Jurkat, Clone E6-1 (cell line): ENCODE measurements around the gene TEDDM1.

Experiments
- DNase-seq: peaks from one replicate; pipeline ENCODE4 v3.0.0-alpha.2; 2011; ENCODE audit warnings: low read depth, low spot score
- H3K4me3 ChIP-seq: 2 replicates; pipeline ENCODE4 v1.5.1; 2011; ENCODE audit warnings: mild to moderate bottlenecking, low read length, control low read depth, moderate library complexity

TEDDM1 gene

DNA sequence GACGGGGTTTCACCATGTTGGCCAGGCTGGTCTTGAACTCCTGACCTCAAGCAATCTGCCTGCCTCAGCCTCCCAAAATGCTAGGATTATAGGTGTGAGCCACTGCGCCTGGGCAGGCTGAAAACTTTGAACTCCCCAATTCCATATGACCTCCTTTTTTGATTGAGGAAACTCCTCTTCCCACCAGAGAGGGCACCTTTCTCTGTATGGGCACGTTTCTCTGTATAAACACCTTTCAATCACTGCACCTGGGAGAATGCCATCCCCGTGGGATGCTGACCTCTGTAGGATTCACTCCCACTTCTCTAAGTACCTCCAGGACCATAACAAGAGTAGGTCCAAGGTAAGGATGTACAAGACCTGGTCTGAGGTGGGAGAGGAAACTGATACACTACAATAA, 9.7 kb upstream of the TEDDM1 start:
- no peak for DNase-seq
- H3K4me3 ChIP-seq: no peak overlapping the region

GRCh38 chr1:182408435-182409075, 8.1 kb upstream of the TEDDM1 start:
- no peak overlapping the region for H3K4me3 ChIP-seq
- DNase-seq: no peak

GRCh38 chr1:182407724-182408123, 7.3 kb upstream of the TEDDM1 start:
- no peak for DNase-seq
- no peak overlapping the region for H3K4me3 ChIP-seq

DNA sequence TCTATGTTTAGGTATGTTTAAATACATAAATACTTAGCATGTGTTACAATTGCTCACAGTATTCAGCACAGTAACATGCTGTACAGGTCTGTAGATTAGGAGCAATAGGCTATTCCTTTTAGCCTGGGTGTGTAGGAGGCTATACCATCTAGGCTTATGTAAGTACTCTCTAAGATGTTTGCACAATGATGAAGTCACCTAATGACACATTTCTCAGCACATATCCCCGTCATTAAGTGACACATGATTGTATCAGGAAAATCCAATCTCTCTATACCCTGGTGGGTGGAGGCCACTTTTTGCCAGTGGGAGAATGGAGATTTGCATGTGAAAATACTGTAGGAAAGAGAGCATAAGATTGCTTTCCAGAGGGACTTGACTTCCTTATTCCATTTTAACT, 5.5 kb upstream of the TEDDM1 start:
- H3K4me3 ChIP-seq: no peak overlapping the region
- no peak for DNase-seq

GRCh38 chr1:182405578-182405977, 5.1 kb upstream of the TEDDM1 start:
- DNase-seq: no peak
- no peak overlapping the region for H3K4me3 ChIP-seq

DNA sequence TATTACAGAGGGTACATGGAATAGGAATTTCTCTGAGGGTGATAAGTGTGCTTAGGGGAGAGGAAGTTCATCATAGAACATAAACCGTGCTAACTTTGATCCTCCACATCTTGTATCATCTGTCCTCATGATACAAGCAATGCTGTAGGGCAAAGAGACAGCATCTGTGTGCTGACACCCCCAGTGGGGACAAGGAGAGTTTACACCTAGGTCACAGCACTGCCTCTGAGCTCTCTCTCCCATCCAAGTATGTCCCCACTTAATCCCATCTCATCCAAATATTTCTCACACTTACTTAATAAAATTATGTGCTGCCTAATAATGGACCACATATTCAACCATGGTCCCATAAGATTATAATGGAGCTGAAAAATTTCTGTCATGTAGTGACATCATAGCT, 4.3 kb upstream of the TEDDM1 start:
- H3K4me3 ChIP-seq: no peak overlapping the region
- peak; percentile 37 for DNase-seq

GRCh38 chr1:182397653-182398393, 2.6 kb downstream of the TEDDM1 start:
- DNase-seq: no peak

DNA sequence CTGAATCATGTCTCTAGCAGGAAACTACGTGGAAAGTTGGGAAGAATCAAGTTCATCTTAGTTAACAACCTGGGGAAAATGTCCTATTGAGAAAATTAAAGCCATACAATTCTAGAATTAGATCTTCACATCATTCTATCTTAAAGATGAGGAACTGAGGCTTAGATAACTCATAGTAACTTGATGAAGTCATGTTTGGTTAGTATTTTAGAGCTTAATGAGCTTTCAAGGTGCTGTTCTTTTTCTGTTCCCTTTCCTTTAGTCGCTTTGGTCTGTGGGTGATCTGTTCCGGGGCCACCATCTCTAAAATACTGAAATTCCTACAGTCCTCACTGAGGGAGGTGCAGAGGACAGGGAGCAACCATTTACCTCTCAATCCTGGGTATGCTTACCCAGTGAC, 4.6 kb downstream of the TEDDM1 start:
- DNase-seq: no peak
- no peak overlapping the region for H3K4me3 ChIP-seq

More at GRCh38 chr1:182397653-182398393, 2.6 kb downstream of the TEDDM1 start:
- H3K4me3 ChIP-seq: no peak overlapping the region

GRCh38 chr1:182394055-182394775, 6.3 kb downstream of the TEDDM1 start:
- no peak overlapping the region for H3K4me3 ChIP-seq
- no peak for DNase-seq

GRCh38 chr1:182392050-182393028, 8.1 kb downstream of the TEDDM1 start:
- DNase-seq: no peak
- H3K4me3 ChIP-seq: peak overlapping the region; percentile 87

GRCh38 chr1:182391362-182392049, 9.0 kb downstream of the TEDDM1 start, which contains the start of gene GLUL:
GLUL (minus strand) TSS chr1:182391790; CDS start chr1:182388737, 3,053 bp downstream.
- H3K4me3 ChIP-seq: peak within 1 kb of the TSS; percentile 87
- peak; percentile 89 for DNase-seq

DNA sequence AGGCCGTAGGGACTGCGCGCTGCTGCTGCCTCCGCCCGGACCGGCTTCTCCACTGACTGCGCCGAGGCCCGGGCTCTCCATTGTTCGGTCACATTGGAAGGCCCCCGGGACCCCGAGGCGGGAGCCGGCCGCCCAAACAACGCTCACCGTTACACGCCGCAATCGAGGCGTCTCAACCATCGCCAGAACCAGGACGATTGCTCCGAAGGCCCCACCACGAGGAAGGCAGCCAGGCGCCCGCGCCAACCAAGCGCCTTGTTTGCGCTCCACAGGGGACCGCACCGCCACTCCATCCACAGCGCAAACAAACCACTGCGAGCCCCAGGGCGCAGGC, 9.5 kb downstream of the TEDDM1 start:
- no peak for DNase-seq
- H3K4me3 ChIP-seq: peak overlapping the region; percentile 87

- DNase-seq: peak; percentile 32
- peak overlapping the region; percentile 87 for H3K4me3 ChIP-seq
Observed at GRCh38 chr1:182389619-182390047, 10.8 kb downstream of the TEDDM1 start.

DNA sequence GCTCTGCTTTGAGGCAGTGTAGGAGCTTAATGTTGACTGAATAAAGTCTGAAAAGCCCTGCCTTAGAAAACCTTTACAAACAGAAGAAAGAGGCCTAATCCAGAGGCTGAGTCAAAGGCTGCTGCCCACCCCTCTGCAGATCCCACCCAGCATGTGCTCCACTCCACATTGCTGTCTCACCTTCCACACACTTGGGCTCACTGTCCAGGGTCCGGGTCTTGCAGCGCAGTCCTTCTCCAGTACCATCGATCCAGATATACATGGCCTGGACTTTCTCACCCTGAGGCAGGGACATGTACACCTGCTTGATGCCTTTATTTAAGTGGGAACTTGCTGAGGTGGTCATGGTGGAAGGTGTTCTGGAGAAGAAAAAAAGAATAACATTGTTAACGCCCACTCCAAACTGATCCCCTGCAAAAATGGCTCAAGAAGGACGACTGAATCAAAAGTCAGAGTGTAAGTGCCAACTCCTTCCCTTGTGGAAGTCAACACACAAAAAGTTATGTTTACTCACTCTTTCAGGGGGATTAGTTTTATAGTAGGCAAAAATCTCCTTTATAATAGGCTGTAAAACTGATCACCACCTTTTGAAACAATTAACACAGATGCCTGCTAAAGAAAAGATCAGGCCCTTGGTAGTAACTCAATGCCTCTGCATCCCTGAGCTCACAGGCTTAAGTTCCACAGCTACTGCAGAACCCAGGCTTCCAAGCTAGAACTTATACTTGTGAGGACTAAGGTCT, 11.9 kb downstream of the TEDDM1 start:
- peak overlapping the region; percentile 87 for H3K4me3 ChIP-seq
- no peak for DNase-seq

DNA sequence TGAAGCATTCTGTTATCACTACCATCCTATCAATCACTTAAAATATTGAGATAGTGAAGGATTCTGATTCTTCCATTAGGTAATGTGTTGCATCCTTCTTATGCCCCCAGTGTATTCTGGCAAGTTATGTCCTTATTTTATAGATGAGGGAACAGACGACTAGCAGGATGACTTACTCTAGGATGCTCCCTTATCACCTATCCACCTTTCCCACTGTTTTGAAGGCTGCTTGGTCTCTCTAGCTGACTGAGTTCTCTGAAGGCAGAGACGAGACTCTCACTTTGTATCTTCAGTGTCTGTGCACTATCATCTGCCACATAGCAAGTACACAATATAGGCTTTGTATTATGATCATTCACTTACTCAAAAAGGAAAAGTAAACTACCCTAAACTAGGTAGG, 12.9 kb downstream of the TEDDM1 start:
- H3K4me3 ChIP-seq: no peak overlapping the region
- no peak for DNase-seq

DNA sequence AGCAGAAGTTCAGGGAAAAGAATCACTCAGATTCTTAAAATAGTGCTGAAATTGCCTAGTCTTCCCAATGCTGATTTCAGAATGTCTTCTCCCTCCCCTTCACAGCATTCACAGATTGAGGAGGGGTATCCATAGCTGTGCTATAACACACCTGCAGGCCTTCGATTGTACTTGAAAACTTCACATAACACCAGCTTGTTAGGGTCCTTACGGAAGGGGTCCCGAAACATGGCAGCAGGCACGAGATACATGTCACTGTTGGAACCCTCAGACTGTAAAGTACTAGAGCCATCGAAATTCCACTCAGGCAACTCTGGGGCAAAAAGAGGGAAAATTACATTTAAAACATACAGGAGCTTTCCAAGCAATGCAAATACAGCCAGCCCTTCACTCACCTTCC, 13.5 kb downstream of the TEDDM1 start:
- no peak overlapping the region for H3K4me3 ChIP-seq
- no peak for DNase-seq

DNA sequence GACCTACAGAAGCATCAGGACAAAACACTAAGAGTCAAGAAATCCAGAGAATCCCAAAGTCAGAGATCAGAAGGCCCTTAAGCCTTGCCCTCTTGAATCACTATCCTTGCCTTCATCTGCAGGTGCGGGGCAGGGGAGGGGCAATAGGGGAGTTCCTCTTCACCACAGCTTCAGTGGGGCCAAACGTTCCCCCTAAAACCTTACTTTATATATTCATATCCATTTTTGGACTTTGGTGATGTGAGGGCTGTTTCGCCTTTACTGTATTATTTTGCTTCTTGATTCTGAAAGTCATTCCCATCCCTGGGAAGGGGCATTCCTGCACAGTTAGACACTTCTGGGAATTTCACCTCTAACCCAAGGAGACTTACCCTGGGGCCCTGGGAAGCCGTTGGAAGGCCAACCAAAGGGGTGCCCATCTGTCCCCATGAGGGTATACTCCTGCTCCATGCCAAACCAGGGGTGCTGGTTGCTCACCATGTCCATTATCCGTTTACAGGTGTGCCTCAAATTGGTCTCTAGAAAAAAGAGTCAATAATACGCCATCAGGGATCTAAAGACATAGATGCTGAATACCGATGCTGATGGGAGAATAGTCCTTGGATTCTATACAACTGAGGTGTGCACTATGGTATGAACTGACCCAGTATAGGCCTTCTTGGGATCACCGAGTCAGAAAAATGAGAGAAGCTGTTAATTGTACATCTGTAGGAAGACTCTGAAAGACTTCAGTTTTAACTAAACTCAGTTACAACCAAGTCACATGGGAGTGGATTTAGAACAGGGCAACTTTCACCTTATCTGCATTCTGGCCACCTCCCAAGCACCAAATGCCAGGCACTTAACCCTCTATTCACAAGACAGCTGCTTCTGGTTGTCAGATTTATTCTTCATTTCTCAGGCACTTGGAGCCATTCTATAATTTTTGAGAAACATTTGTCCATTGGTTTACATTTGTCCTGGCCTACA, 14.3 kb downstream of the TEDDM1 start:
- H3K4me3 ChIP-seq: no peak overlapping the region
- DNase-seq: no peak
